HG03196 (cell line): ENCODE data around the gene C19orf73.
"Not testable (repeated sequence)": the region's sequence is repeated elsewhere in the genome, so short reads cannot be mapped to it uniquely, and the experiment has no call there.

Source experiments
- ATAC-seq: cut with Tn5 transposase; IDR thresholded peaks from one replicate; pipeline ENCODE4 v1.9.1; 2021; ENCODE audit not compliant: unreplicated experiment

C19orf73 gene

DNA sequence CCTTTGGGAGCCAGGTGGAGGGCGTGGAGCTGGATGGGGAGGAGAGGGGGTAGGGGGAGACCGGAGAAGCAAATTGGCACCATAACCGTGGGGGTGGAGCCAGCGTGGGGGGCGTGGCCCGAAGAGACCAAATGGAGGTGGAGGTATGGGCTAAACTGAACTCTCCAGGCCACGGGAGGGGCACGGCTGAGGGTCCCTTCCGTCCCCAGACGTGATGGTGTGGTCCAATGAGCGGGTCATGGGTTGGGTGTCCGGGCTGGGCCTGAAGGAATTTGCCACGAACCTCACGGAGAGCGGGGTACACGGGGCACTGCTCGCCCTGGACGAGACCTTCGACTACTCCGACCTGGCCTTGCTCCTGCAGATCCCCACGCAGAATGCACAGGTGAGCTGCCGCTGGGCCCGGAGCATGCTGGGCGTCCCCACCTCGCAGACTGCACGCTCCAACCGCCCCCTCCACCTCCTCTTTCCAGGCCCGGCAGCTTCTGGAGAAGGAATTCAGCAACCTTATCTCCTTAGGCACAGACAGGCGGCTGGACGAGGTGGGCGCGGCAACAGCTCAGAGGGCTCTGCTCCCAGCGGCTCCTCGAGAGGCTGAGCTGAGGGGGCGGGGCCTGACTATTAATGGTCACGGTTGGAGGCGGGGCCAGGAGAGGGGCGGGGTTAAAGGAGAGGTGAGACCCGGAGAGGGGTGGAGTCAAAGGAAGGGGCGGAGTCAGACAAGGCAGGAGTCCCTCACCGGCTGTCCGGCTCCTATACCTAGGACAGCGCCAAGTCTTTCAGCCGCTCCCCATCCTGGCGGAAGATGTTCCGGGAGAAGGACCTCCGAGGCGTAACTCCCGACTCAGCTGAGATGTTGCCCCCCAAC is 30.1 kb upstream of the C19orf73 start:
- ATAC-seq: no peak

DNA sequence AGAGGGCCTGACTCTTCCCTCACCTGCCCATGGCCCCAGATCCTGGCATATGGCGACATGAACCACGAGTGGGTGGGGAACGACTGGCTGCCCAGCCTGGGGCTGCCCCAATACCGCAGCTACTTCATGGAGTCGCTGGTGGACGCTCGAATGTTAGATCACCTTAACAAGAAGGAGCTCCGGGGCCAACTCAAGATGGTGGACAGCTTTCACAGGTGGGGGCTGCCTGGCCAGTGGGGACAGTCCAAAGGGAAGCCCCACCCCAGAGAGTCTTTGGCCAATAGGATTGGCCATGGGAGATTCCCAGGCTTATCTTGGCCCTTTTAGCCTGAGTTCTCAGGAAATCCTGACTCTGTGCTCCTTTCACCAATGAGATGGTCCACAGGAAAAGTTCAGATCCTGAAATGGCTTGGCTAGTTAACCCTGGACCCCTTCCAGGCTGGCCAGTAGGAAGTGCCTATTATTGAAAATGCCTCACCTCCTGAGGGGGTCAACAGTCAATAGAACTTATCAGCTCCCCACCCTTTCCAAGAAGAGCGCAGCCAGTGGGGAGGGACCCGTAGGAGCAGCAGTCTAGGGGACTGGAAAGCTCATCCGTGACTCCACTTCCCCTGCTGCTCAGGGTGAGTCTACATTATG is 29.2 kb upstream of the C19orf73 start:
- no peak for ATAC-seq

DNA sequence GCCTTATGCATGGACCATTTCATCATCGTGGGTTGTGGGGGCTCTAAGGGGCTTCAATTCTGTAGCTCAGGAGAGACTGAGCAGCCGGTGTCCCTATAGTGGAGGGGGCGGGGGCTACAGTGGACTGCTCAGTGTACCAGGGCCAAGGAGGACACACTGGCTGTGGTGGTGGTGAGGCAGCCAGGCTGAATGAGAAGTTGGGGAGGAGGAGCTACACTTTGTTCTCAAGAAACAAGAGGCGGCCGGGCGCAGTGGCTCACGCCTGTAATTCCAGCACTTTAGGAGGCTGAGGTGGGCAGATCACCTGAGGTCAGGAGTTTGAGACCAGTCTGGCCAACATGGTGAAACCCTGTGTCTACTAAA is 27.4 kb upstream of the C19orf73 start:
- ATAC-seq: not testable (repeated sequence)

DNA sequence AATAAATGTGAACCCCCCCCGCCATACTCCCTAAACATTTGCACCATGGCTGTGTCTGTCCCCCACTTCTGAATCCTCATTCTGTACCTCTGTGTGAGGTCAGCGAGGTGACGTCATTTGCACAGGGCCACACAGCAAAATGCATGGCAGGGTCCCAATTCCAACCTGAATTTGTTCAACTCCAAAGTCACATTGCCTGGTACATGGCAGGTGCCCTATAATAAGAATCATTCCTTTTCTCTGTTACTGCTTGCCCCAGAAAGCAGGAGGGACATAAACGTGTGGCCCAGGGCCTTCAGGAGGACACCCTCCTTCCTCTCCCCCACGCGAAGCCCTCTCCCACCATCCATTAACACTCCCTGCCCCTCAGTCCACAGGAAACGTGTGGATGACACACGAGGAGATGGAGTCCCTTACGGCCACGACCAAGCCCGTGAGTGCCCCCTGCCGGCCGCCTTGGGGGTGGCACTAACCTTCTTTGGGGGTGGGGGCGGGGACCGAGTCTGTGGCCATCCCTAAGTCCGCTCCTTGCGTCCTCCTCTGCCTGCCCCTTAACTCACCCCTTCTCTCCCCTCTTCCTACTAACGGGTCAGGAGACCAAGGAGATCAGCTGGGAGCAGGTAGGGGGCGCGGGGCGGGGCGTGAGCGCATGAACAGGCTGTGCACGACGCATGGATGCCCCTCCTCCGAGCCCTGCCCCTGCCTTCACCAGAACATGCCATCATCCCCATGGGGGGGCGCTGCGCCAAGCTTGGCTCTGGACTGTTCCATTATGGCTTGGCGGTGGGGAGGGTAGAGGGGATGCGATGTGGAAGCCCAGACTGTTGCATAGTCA is 26.8 kb upstream of the C19orf73 start:
- ATAC-seq: no peak

DNA sequence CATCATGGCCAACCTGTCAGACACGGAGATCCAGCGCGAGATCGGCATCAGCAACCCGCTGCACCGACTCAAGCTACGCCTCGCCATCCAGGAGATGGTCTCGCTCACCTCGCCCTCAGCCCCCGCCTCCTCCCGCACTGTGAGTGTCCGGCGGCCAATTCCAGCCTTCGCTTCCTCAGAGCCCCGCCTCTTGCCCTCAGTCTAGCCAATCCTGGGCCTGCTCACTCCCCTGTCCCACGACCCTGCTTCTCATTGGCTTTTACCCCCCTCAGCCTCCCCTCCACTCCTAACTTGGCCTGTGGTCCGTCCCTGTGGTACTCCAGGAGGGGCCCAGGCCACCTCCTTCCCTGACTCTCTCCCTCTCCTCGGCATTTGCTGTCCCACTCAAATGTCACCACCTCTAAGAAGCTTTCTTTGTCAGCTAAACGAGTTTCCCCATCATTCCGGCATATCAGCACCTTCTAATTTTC is 24.0 kb upstream of the C19orf73 start:
- peak; percentile 67 for ATAC-seq

DNA sequence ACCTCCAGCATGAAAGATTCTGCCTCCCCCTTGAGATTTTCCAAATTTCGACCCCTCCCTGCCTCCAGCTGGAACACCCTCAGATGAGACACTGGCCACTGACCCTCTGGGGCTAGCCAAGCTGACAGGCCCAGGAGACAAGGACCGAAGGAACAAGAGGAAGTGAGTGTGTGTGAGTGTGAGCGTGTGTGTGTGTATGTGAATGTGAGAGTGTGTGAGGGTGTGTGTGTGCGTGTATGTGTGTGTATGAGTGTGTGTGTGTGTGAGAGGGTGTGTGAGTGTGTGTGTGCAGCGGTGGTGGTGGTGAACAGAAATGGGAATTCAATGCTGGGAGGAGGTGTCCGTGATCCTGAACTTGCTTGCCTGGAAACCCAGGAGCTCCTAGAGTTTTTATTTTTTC is 22.4 kb upstream of the C19orf73 start:
- ATAC-seq: no peak

DNA sequence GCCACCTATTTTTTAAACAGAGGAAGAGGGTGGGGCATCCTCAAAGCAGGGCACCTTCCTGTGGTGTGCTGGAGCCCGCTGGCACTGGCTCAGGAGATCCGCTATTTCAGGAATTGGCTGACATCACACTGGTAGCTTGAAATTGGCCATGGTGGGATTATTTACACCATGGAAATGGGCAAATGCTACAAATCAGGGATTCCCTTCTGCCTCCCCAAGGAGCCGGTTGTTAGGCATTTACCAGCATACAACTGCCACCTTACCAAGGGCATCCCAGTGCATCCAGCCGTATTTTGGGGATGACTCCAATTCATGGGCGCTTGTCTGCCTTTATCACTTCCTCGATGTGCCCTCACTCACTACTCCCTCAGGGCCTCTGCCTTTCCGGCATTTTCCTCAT is 22.0 kb upstream of the C19orf73 start:
- no peak for ATAC-seq

DNA sequence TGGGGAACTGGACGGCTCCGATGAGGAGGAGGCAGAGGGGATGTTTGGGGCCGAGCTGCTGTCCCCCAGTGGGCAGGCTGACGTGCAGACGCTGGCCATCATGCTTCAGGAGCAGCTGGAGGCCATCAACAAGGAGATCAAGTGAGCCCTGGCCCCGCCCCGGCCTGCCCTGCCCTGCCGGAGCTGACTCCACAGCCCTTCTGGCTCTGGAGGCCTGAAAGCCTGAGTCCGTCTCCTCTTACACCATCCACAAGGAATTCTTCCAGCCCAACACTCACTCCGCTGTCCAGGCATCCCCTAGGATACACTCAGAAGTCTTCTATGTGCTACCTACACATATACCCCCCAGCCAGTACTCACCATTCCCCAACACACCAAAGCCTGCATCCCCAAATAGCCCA is 17.8 kb upstream of the C19orf73 start:
- no peak for ATAC-seq

DNA sequence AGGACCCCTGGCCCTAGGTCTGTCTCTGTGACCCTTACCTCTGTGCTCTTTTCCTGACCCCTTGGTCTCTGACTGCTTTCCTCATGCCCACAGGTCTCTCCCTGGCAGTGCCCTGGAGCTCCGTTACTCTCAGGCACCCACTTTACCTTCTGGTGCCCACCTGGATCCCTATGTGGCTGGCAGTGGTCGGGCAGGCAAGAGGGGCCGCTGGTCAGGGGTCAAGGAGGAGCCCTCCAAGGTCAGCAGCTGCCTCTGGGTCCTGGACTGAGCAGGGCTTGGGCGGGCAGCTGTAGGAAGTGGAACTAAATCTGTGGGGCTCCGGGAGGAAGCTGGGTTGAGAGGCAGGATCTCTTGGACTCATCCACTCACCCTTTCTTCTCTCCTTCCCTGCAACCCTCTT is 16.7 kb upstream of the C19orf73 start:
- ATAC-seq: no peak

DNA sequence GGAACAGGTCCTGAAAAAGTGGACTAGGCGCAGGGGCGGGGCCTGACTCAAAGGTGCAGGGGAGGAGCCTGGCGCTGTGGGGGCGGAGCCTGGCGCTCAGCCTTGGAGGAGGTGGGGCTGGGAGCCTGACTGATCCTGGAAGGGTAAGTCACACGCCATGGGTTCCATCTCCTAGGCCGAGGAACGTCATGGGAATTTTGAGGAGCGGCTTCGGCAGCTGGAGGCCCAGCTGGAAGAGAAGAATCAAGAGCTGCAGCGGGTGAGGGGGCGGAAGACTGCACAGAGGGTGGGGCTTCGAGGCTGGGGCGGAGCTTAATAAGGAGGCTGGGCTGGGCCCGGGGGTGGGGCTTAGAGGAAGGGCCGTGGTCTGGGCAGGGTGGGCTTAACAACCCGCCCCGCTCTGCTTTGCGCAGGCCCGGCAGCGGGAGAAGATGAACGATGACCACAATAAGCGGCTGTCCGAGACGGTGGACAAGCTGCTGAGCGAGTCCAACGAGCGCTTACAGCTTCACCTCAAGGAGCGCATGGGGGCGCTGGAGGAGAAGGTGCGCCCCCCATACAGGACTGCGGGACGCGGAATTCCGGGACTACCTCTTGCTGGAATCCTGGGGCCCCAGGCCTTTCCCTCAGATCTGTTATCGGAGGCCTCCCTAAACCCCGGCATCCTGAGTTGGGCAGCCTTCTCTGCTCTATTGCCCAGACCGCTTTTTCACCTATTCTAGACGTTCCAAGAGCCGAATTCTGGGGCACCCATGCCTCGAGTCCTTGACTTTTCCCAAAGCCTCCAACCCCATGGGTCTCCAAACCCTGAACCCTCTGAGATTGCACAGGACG is 14.9 kb upstream of the C19orf73 start:
- no peak for ATAC-seq

DNA sequence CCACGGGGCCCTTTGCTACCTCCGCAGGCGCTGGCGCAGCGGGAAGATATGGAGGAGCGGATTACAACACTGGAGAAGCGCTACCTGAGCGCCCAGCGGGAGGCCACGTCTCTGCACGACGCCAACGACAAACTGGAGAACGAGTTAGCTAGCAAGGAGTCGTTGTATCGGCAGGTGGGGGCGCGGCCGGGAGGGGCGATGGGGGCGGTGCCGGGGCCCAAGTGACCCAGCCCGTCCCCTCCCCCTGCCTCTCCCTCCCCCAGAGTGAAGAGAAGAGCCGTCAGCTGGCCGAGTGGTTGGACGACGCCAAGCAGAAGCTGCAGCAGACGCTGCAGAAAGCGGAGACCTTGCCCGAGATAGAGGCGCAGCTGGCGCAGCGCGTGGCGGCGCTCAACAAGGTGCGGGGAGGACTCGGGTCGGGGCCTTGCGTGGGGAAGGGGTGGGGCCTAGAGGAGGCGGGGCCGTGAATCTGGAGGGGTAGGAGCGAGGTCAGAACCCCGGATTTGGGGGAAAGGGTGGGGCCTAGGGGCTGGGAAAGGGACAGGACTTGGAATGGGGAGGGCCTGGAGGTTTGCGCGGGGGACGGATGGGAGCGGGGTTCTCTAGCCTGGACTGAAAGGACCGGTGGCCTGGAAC is 14.1 kb upstream of the C19orf73 start:
- ATAC-seq: no peak

DNA sequence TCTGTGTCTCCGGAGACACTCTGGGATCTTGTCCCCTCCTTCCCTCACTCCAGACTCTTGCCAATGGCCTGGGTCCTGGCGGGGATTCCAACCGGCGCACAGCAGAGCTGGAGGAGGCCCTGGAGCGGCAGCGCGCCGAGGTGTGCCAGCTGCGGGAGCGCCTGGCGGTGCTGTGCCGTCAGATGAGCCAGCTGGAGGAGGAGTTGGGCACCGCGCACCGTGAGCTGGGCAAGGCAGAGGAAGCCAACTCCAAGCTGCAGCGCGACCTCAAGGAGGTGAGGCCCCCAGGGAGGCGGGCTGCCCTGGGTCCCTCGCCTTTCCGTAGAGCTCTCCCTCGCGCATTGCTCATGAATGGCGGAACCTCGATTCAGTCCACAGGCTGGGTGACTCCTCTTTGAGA is 11.4 kb upstream of the C19orf73 start:
- no peak for ATAC-seq

DNA sequence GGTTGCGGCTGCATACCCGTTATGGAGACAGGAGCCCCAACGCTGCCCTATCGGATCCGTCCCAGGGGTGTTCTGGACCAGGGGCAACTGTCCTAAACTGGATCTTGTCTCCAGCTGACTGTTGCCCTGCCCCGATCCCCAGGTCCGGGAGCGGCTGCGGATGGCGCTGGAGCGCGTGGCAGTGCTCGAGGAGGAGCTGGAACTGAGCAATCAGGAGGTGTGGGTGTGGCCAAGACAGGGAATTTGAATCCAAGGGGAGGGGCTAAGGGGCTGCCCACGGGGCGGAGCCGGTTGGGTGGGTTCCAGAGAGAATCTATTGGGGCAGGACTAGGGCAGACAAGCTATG is 10.3 kb upstream of the C19orf73 start:
- no peak for ATAC-seq

DNA sequence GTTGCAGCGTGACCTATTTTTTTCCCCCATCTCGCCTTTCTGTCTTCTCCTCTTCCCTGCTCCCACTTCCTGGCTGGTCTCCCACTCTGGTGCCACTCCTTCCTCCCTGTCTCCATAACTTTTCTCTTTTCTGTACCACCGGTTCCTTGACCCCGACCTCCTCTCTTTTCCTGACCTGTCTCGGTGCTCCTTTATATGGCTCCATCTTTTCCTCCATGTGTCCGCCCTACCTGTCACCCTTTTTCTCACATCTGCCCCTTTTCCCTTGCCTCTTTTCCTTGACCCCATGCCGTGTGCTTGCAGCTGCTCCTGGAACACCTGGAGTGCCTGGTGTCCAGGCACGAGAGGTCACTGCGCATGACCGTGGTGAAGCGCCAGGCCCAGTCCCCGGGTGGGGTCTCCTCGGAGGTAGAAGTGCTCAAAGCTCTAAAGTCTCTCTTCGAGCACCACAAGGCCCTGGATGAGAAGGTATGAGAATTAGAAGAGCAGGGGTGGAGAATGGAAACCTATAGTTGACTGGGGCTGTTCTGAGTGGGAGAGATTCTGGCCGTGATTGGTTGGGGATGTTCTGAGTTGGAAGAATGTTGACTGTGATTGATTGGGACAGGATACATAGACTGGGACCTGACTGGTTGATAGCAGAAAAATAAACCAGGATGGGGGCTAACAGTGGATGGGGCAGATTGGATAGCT is 9.7 kb upstream of the C19orf73 start:
- ATAC-seq: no peak

DNA sequence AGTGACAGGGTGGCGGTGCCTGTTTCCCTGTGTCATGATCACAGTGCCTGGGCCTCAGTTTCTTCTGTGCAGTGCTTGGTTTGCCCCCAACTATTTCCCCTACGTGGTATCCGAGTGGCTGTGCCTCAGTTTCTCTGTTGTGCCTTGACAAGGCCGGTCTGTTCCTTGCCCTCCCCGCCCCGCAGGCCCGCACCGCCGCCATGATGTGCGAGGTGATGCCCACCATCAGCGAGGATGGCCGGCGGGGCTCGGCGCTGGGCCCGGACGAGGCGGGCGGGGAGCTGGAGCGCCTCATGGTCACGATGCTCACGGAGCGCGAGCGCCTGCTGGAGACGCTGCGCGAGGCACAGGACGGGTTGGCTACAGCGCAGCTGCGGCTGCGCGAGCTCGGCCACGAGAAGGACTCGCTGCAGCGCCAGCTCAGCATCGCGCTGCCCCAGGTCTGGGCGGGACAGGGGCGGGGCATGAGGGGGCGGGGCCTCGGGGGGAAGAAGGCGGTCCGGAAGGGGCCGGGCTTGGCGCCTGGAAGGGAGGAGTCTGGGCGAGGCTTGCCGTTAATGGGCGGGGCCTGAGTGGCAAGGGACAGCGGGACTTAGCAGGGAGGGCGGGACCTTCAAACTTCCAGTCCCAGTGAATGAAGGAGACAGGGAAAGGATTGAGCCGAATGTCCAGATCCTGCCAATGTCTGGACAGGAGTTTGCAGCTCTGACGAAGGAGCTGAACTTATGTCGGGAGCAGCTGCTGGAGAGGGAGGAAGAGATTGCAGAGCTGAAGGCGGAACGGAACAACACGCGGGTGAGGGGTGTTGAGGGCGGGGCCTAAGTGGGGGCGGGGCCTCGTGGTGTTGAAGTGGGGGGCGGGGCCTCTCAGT is 9.0 kb upstream of the C19orf73 start:
- ATAC-seq: peak; percentile 88

DNA sequence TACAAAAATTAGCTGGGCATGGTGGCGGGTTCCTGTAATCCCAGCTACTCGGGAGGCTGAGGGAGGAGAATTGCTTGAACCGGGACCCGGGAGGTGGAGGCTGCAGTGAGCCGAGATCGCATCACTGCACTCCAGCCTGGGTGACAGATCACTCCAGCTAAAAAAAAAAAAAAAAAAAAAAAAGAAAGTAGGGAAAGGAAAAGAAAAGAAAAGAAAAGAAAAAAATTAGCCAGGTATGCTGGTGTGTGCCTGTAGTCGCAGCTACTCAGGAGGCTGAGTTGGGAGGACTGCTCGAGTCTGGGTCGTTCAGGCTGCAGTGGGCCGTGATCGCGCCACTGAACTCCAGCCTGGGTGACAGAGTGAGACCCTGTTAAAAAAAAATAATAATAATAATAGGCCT is 8.3 kb upstream of the C19orf73 start:
- ATAC-seq: not testable (repeated sequence)

DNA sequence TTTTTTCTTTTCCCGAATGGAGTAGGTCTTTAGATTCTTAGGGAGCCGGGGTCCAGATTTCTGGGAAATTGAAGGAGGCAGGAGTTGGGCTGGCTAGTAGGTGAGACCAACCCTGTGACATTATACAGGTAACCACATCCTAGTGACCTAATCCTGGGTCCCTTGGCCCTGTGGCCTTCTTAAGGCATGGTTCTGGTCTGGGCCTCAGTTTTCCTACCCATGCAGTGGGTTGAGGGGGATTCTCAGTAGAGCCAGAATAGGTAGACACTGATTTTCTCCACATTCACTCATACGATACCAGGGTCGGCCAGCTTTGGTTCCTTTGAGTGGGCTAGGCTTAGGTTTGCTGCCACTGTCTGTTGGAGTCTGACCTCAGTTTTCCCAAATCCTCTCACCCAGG is 7.6 kb upstream of the C19orf73 start:
- ATAC-seq: no peak

DNA sequence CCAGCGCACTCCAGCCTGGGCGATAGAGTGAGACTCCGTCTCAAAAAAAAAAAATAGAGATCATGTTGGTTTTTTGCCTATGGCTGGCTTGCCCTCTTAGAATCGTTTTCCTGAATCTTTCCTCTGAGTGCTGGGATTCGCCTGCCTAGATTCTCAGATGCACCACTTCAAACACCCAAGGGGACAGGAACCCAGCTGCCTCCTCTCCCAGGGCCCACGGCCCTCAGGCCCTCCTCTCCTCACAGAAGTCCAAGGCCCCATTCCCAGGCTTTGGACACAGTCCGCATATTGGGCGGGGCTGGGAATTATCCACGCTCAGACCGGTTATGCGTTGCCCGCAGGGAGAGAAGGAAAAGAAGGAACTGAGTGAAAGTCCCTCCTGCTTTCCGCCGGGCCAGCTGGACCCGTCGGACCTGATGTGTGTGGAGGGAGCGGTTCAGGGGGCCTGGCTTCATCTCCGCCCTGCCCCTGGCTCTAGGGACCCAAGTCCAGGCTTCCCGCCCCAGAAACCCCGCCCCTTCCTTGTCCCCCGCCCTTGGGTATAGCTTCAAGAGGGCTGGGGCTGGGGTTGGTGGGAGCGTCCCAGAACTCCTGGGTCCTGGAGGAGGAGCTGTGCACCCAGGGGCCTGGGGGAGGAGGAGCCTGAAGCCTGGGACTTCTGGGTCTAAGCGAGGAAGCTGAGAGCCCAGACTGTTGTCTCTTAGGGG is 6.2 kb upstream of the C19orf73 start:
- no peak for ATAC-seq
